GM23338 (cell line): ENCODE data around the gene CGA. TPM values are rescaled to one million over a fixed set of nuclear protein-coding genes. Genes with fewer than 3 reads are reported as not detected.

Experiments used
- ATAC-seq: fragments of 200-7000 bp; cut with Tn5 transposase; 3 replicates; pipeline ENCODE4 v1.9.1; 2020
- DNase-seq: peaks from one replicate; pipeline ENCODE4 v3.0.0-alpha.2; 2015; ENCODE audit warnings: low spot score
- H2AFZ ChIP-seq: fragments of 200-600 bp; sonication (generic); 2 replicates; pipeline ENCODE4 v1.8.0; 2016; ENCODE audit warnings: antibody characterized with exemption, mild to moderate bottlenecking, moderate library complexity
- H3F3A ChIP-seq: fragments of 200-600 bp; sonication (generic); replicated peaks from 2 replicates; pipeline ENCODE4 v1.8.0; 2017; ENCODE audit warnings: antibody characterized with exemption, mixed run types, low read depth
- H3K27ac ChIP-seq: fragments of 200-600 bp; sonication (generic); 2 replicates; pipeline ENCODE4 v1.6.1; 2016; ENCODE audit warnings: low read depth
- H3K27me3 ChIP-seq: fragments of 200-600 bp; sonication (generic); 2 replicates; pipeline ENCODE4 v1.8.0; 2016; ENCODE audit warnings: mild to moderate bottlenecking, mixed run types, moderate library complexity; ENCODE audit not compliant: insufficient read depth
- H3K36me3 ChIP-seq: fragments of 200-600 bp; sonication (generic); 2 replicates; pipeline ENCODE4 v1.8.0; 2016; ENCODE audit warnings: mild to moderate bottlenecking; ENCODE audit not compliant: insufficient read depth
- H3K4me1 ChIP-seq: fragments of 200-600 bp; sonication (generic); 2 replicates; pipeline ENCODE4 v1.8.0; 2016; ENCODE audit warnings: mild to moderate bottlenecking, moderate library complexity; ENCODE audit not compliant: insufficient read depth
- H3K4me2 ChIP-seq: fragments of 200-600 bp; sonication (generic); 2 replicates; pipeline ENCODE4 v1.7.1; 2017; ENCODE audit warnings: mixed run types
- H3K4me3 ChIP-seq: fragments of 200-600 bp; sonication (generic); 2 replicates; pipeline ENCODE4 v1.6.1; 2016; ENCODE audit warnings: mixed run types
- H3K79me2 ChIP-seq: fragments of 200-600 bp; sonication (generic); replicated peaks from 2 replicates; pipeline ENCODE4 v1.8.0; 2017; ENCODE audit warnings: mild to moderate bottlenecking; ENCODE audit not compliant: insufficient read depth
- H3K9me2 ChIP-seq: fragments of 200-600 bp; sonication (generic); 2 replicates; pipeline ENCODE4 v1.8.0; 2017; ENCODE audit not compliant: insufficient read depth
- H4K20me1 ChIP-seq: fragments of 200-600 bp; sonication (generic); replicated peaks from 2 replicates; pipeline ENCODE4 v1.8.0; 2017; ENCODE audit warnings: mild to moderate bottlenecking; ENCODE audit not compliant: insufficient read depth
- H3K27ac Mint-ChIP-seq: 2 replicates; pipeline ENCODE4 v1.8.0; 2020; ENCODE audit warnings: inconsistent platforms, mild to moderate bottlenecking, moderate library complexity, mixed read lengths
- H3K27me3 Mint-ChIP-seq: 3 replicates; pipeline ENCODE4 v1.8.0; 2022; ENCODE audit warnings: low read depth, mild to moderate bottlenecking, moderate library complexity, mixed read lengths, inconsistent platforms; ENCODE audit not compliant: insufficient read depth, poor library complexity
- H3K36me3 Mint-ChIP-seq: 3 replicates; pipeline ENCODE4 v1.8.0; 2021; ENCODE audit warnings: low read depth, mild to moderate bottlenecking, inconsistent platforms, moderate library complexity, mixed read lengths
- H3K4me1 Mint-ChIP-seq: 3 replicates; pipeline ENCODE4 v1.8.0; 2020; ENCODE audit warnings: mild to moderate bottlenecking, inconsistent platforms, mixed read lengths
- H3K4me3 Mint-ChIP-seq: 3 replicates; pipeline ENCODE4 v1.8.0; 2021; ENCODE audit warnings: moderate library complexity, mild to moderate bottlenecking, inconsistent platforms, mixed read lengths
- H3K9me3 Mint-ChIP-seq: 3 replicates; pipeline ENCODE4 v1.8.0; 2020; ENCODE audit warnings: moderate library complexity, mild to moderate bottlenecking, inconsistent platforms, mixed read lengths
- CREB1 ChIP-seq: fragments of 250-450 bp; sonication (Bioruptor Pico); IDR thresholded peaks from 2 replicates; pipeline ENCODE4 v1.5.0; 2020; ENCODE audit warnings: low read depth, mild to moderate bottlenecking, moderate library complexity
- EZH2 ChIP-seq: fragments of 200-600 bp; sonication (generic); IDR thresholded peaks from one replicate; pipeline ENCODE4 v1.8.0; 2017; ENCODE audit warnings: antibody characterized with exemption, mild to moderate bottlenecking, low read depth; ENCODE audit not compliant: unreplicated experiment
- EZH2phosphoT487 ChIP-seq: fragments of 200-600 bp; sonication (generic); IDR thresholded peaks from one replicate; pipeline ENCODE4 v1.8.1; 2018; ENCODE audit warnings: antibody characterized with exemption; ENCODE audit not compliant: unreplicated experiment
- JUNB ChIP-seq: IDR thresholded peaks from one replicate; pipeline ENCODE4 v1.6.1; 2016; ENCODE audit warnings: antibody characterized with exemption; ENCODE audit not compliant: unreplicated experiment
- POLR2AphosphoS5 ChIP-seq: IDR thresholded peaks from 2 replicates; pipeline ENCODE4 v1.6.1; 2016; ENCODE audit warnings: antibody characterized with exemption, low read depth
- STAT1 ChIP-seq: IDR thresholded peaks from one replicate; pipeline ENCODE4 v1.6.1; 2016; ENCODE audit warnings: antibody characterized with exemption; ENCODE audit not compliant: unreplicated experiment
- ZNF331 ChIP-seq: fragments of 250-450 bp; sonication (Bioruptor Pico); IDR thresholded peaks from 2 replicates; pipeline ENCODE4 v1.5.0; 2020; ENCODE audit warnings: low read depth, mild to moderate bottlenecking, moderate library complexity
- polyA plus RNA-seq: library from polyadenylated mRNA; unstranded; fragments of >200 nt; fragmentation: Nextera tagmentation; extraction: Ambion mirVana; gene quantifications from 2 replicates; pipeline ENCODE4 v1.2.1, GENCODE V29; 2016
- total RNA-seq: library from RNA; depleted of rRNA; stranded (reverse); fragments of >200 nt; shearing (Covaris generic); gene quantifications from 2 replicates; pipeline ENCODE4 v1.2.3, GENCODE V29; 2014
- TF ChIP-seq, protein P1 (sequence below), 2 experiments: fragments of 200-600 bp in 1 of 2; sonication (generic) in 1 of 2; conservative IDR thresholded peaks; 2 replicates each; pipeline versions ENCODE4 v1.5.1 to v1.6.1; 2016 to 2017; ENCODE audit warnings: antibody characterized with exemption in 2 of 2, low read depth in 2 of 2, mild to moderate bottlenecking in 2 of 2, moderate library complexity in 1 of 2
- TF ChIP-seq, protein P2 (sequence below): fragments of 250-450 bp; sonication (Bioruptor Pico); IDR thresholded peaks from 2 replicates; pipeline ENCODE4 v1.5.0; 2020; ENCODE audit warnings: mild to moderate bottlenecking, moderate library complexity

CGA gene
- total and polyA plus RNA-seq, 2 experiments from 2014 or later, result not detected

DNA sequence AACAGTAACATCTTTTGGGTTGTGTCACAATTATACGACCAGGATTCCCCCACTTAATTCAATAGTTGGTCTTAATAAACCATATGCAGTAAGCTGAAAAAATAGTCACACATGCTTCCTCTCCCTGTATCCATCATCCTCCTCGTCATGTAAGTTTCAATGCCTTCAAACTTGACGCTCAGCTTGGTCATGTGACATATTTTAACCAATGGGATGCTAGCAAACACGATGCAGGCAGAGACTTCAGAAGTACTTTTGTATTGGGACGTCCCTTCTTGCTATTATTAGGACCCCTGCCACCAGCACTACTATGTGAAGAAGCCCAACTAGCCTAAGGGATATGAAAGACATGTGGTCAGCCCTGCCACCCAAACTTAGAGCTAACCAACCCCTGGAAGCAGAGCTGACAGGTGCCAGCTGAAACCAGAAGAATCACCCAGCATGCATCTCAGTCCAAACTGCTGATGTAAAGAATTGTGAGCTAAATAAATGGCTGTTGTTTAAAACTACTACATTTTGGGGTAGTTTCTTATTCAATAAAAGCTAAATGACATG lies 49.3 kb downstream of the CGA start:
- no peaks in the 10 kb centered on the region; the same call in 2 of the 3 replicates for H3K9me3 Mint-ChIP-seq
- no peak overlapping the region for H3K27ac Mint-ChIP-seq
- Histone ChIP-seq H3K9me2 (peaks cover 4% of the 10 kb centered on the region; the same call in 1 of the 2 replicates), H2AFZ (no peak overlapping the region), H3K79me2 (no peaks in the 10 kb centered on the region), H4K20me1 (no peaks in the 10 kb centered on the region), H3K36me3 (no peaks in the 10 kb centered on the region), H3K27ac (no peak overlapping the region), H3F3A (no peaks in the 10 kb centered on the region), H3K27me3 (no peaks in the 10 kb centered on the region), H3K4me3 (no peak overlapping the region), H3K4me2 (no peak overlapping the region), H3K4me1 (no peaks in the 10 kb centered on the region)
- DNase-seq (no peak), ATAC-seq (no peak)
- no peak for TF ChIP-seq EZH2
- no peak for TF ChIP-seq ZNF331 (CRISPR knock-in tag)
- TF ChIP-seq, protein P1, sequence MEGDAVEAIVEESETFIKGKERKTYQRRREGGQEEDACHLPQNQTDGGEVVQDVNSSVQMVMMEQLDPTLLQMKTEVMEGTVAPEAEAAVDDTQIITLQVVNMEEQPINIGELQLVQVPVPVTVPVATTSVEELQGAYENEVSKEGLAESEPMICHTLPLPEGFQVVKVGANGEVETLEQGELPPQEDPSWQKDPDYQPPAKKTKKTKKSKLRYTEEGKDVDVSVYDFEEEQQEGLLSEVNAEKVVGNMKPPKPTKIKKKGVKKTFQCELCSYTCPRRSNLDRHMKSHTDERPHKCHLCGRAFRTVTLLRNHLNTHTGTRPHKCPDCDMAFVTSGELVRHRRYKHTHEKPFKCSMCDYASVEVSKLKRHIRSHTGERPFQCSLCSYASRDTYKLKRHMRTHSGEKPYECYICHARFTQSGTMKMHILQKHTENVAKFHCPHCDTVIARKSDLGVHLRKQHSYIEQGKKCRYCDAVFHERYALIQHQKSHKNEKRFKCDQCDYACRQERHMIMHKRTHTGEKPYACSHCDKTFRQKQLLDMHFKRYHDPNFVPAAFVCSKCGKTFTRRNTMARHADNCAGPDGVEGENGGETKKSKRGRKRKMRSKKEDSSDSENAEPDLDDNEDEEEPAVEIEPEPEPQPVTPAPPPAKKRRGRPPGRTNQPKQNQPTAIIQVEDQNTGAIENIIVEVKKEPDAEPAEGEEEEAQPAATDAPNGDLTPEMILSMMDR (conservative IDR thresholded peaks at IDR 0.05; ENCODE audit: low read depth in 2 of 2), result no peak
- no peak for TF ChIP-seq POLR2AphosphoS5
- no peaks in the 10 kb centered on the region for H3K4me1 Mint-ChIP-seq
- H3K4me3 Mint-ChIP-seq, result no peak overlapping the region
- H3K27me3 Mint-ChIP-seq, result no peaks in the 10 kb centered on the region
- H3K36me3 Mint-ChIP-seq, result no peaks in the 10 kb centered on the region

DNA sequence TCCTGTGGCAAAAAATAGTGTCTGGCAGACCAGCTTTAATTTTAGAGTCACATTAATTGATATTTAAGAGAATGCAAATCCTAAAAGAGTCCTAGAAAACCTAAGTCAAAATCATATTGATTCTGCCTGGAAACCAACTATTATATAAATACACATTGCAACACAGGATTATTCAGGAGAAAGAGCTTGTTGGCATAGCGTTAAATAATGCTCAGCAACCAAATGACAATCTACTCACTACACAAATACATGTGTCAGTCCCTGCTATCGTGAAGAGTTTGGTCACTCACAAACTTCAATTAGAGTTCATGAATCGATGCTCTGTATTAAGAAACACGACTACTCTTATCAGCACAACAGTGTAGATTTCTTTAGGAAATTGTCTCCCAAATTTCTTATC lies 54.2 kb downstream of the CGA start:
- no peak overlapping the region for H3K27ac ChIP-seq
- Mint-ChIP-seq H3K4me3 (no peak overlapping the region), H3K27ac (no peak overlapping the region), H3K36me3 (peaks cover 4% of the 10 kb centered on the region; the same call in 2 of the 3 replicates), H3K27me3 (peaks cover 2% of the 10 kb centered on the region), H3K9me3 (peaks cover 7% of the 10 kb centered on the region), H3K4me1 (no peaks in the 10 kb centered on the region)
- H3K27me3 ChIP-seq, result no peaks in the 10 kb centered on the region
- ATAC-seq (no peak), DNase-seq (no peak)
- no peak overlapping the region for H3K4me3 ChIP-seq
- no peak overlapping the region for H3K4me2 ChIP-seq
- H3K36me3 ChIP-seq, result no peaks in the 10 kb centered on the region
- H4K20me1 ChIP-seq, result no peaks in the 10 kb centered on the region
- no peaks in the 10 kb centered on the region for H3F3A ChIP-seq
- TF ChIP-seq JUNB, result no peak
- TF ChIP-seq, protein P1 (conservative IDR thresholded peaks at IDR 0.05; ENCODE audit: low read depth in 2 of 2), result no peak
- no peak for TF ChIP-seq POLR2AphosphoS5
- TF ChIP-seq ZNF331 (CRISPR knock-in tag), result no peak
- no peak for TF ChIP-seq EZH2phosphoT487
- no peak for TF ChIP-seq STAT1
- TF ChIP-seq CREB1 (CRISPR knock-in tag), result no peak
- TF ChIP-seq, protein P2, sequence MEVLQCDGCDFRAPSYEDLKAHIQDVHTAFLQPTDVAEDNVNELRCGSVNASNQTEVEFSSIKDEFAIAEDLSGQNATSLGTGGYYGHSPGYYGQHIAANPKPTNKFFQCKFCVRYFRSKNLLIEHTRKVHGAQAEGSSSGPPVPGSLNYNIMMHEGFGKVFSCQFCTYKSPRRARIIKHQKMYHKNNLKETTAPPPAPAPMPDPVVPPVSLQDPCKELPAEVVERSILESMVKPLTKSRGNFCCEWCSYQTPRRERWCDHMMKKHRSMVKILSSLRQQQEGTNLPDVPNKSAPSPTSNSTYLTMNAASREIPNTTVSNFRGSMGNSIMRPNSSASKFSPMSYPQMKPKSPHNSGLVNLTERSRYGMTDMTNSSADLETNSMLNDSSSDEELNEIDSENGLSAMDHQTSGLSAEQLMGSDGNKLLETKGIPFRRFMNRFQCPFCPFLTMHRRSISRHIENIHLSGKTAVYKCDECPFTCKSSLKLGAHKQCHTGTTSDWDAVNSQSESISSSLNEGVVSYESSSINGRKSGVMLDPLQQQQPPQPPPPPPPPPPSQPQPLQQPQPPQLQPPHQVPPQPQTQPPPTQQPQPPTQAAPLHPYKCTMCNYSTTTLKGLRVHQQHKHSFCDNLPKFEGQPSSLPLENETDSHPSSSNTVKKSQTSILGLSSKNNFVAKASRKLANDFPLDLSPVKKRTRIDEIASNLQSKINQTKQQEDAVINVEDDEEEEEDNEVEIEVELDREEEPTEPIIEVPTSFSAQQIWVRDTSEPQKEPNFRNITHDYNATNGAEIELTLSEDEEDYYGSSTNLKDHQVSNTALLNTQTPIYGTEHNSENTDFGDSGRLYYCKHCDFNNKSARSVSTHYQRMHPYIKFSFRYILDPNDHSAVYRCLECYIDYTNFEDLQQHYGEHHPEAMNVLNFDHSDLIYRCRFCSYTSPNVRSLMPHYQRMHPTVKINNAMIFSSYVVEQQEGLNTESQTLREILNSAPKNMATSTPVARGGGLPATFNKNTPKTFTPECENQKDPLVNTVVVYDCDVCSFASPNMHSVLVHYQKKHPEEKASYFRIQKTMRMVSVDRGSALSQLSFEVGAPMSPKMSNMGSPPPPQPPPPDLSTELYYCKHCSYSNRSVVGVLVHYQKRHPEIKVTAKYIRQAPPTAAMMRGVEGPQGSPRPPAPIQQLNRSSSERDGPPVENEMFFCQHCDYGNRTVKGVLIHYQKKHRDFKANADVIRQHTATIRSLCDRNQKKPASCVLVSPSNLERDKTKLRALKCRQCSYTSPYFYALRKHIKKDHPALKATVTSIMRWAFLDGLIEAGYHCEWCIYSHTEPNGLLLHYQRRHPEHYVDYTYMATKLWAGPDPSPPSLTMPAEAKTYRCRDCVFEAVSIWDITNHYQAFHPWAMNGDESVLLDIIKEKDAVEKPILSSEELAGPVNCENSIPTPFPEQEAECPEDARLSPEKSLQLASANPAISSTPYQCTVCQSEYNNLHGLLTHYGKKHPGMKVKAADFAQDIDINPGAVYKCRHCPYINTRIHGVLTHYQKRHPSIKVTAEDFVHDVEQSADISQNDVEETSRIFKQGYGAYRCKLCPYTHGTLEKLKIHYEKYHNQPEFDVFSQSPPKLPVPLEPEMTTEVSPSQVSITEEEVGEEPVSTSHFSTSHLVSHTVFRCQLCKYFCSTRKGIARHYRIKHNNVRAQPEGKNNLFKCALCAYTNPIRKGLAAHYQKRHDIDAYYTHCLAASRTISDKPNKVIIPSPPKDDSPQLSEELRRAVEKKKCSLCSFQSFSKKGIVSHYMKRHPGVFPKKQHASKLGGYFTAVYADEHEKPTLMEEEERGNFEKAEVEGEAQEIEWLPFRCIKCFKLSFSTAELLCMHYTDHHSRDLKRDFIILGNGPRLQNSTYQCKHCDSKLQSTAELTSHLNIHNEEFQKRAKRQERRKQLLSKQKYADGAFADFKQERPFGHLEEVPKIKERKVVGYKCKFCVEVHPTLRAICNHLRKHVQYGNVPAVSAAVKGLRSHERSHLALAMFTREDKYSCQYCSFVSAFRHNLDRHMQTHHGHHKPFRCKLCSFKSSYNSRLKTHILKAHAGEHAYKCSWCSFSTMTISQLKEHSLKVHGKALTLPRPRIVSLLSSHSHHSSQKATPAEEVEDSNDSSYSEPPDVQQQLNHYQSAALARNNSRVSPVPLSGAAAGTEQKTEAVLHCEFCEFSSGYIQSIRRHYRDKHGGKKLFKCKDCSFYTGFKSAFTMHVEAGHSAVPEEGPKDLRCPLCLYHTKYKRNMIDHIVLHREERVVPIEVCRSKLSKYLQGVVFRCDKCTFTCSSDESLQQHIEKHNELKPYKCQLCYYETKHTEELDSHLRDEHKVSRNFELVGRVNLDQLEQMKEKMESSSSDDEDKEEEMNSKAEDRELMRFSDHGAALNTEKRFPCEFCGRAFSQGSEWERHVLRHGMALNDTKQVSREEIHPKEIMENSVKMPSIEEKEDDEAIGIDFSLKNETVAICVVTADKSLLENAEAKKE (CRISPR knock-in tag), result no peak
- no peak for TF ChIP-seq EZH2
- no peak overlapping the region for H2AFZ ChIP-seq
- H3K9me2 ChIP-seq, result peaks cover 7% of the 10 kb centered on the region; the same call in 1 of the 2 replicates
- no peaks in the 10 kb centered on the region for H3K4me1 ChIP-seq
- H3K79me2 ChIP-seq, result no peaks in the 10 kb centered on the region
